ENCODE measurements around the gene DISC1. TPM values are rescaled to one million over a fixed set of nuclear protein-coding genes. Genes with fewer than 3 reads are reported as not detected.
A peak's percentile ranks its signal among the peaks of the same experiment; 100 is the strongest.

DISC1 gene
- total and polyA plus RNA-seq, 12 donors: 1.0 to 21.0 (median 9.7) TPM

DNA sequence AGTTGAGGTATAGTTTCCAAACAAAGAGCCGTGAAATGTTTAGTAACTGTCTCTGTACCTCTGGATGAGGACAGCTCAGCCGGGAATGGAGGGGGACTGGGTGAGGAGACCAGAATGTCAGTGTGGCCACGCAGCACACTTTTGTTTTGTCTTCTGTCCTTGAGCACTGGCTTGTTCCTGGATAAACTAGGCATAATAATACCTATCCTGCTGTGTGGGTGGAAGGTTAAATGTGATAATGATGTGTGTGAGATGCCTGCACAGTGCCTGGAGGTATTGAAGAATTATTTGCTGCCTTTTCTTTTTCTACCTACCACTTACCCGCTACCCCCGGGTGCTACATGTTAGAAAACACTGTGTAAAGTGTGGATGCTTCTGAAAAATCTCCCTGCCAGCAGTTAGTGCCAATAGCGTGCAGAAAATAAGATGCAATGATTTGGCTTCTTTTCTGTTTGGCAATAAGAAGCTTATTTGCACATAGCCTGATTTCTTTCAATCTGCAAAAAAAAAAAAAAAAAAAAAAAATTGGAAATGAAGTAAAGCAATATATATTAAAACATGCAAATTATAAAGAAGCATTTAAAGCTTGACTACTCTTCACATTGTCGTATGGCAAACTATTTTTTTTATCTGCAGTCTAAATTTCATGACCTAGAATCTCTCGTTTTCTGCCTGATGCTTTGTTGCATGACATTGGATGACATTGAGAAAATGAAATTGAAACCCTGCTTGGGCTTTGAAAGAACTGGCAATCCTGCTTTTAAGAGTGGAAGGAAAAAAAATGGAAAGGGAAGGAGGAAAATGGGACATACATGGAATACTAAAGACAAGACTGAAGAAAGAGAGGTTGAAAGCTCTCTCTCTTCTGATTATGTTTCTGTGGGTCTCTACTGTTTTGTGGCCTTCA, 89.5 kb downstream of the DISC1 start:
- H3K36me3 ChIP-seq (replicated peaks in 1 of 2): no peaks in the 10 kb centered on the region
- no peaks in the 10 kb centered on the region for H3K9me3 ChIP-seq (replicated peaks in 1 of 3)
- intact Hi-C loops (cut with DNase I): no loop called here
- WGBS, 4 donors: 74 to 85% (median 79%) methylated on average over 8 of the region's 8 CpGs
- H3K4me1 ChIP-seq (replicated peaks in 1 of 2): no peaks in the 10 kb centered on the region
- no peak overlapping the region for H3K27ac ChIP-seq
- H3K27me3 ChIP-seq: no peaks in the 10 kb centered on the region
- no peak for TF ChIP-seq POLR2A (IDR thresholded peaks at IDR 0.05)
- TF ChIP-seq, protein P1, sequence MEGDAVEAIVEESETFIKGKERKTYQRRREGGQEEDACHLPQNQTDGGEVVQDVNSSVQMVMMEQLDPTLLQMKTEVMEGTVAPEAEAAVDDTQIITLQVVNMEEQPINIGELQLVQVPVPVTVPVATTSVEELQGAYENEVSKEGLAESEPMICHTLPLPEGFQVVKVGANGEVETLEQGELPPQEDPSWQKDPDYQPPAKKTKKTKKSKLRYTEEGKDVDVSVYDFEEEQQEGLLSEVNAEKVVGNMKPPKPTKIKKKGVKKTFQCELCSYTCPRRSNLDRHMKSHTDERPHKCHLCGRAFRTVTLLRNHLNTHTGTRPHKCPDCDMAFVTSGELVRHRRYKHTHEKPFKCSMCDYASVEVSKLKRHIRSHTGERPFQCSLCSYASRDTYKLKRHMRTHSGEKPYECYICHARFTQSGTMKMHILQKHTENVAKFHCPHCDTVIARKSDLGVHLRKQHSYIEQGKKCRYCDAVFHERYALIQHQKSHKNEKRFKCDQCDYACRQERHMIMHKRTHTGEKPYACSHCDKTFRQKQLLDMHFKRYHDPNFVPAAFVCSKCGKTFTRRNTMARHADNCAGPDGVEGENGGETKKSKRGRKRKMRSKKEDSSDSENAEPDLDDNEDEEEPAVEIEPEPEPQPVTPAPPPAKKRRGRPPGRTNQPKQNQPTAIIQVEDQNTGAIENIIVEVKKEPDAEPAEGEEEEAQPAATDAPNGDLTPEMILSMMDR (IDR thresholded peaks at IDR 0.05): no peak
- H3K4me3 ChIP-seq: no peak overlapping the region
- no peak for DNase-seq

DNA sequence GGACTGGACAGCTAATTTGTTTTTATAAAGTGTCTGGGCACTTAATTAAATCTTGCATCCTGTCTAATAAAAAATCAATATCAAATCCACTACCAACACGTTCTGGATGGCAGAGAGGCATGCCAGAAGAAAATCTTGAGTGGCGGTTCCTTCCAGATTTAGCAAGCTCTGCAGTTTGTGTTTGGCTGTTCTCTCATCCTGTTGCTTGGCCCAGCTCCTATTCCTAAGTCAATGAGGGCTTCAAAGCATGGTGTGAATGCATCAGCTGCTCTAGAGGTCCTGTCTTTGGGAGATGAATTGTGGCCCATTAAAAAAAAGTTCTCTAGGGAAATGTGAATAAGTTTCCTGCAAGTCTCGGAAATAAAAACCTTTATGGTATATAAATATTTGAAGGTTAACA, 90.3 kb downstream of the DISC1 start:
- no peaks in the 10 kb centered on the region for H3K27me3 ChIP-seq
- H3K36me3 ChIP-seq (replicated peaks in 1 of 2): no peaks in the 10 kb centered on the region
- H3K27ac ChIP-seq: no peak overlapping the region
- no peak overlapping the region for H3K4me3 ChIP-seq
- H3K9me3 ChIP-seq (replicated peaks in 1 of 3): no peaks in the 10 kb centered on the region
- TF ChIP-seq, protein P1 (IDR thresholded peaks at IDR 0.05): no peak
- no peak for TF ChIP-seq POLR2A (IDR thresholded peaks at IDR 0.05)
- H3K4me1 ChIP-seq (replicated peaks in 1 of 2): no peaks in the 10 kb centered on the region
- intact Hi-C loops (cut with DNase I): no loop called here
- 90 to 95% (median 94%) methylated on average over 3 of the region's 3 CpGs for WGBS, 4 donors
- DNase-seq: no peak

DNA sequence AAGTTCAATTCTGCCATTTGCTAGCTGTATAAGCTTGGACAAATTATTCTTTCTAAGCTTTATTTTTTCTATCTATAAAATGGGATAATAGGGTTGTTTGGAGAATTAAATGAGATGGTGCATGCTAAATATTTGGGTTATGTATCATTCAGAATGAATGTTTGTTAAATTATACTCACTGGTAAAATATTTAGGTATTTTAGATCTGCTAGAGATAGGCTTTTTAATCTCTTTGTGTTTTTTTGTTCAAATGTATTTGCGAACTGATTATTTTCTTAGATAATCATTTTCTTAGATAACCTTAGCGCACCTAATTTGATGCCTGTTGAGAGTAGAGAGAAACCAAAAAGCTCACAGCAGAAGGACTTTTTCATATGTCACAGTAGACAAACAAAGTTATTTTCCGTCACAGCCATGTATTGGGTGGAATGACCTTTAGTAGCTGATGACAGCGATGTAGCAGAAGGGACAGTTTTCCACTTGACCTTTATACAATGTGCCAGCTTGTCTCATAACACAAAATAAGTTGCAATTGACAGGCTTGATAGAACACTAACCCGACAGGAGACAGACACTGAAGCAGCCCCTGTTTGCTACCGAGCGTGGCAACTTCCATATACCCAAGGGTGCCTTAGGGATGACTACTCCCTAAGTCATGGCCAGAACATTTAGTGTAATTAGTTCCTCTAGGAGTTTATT, 93.0 kb downstream of the DISC1 start:
- intact Hi-C loops (cut with DNase I): no loop called here
- Histone ChIP-seq H3K36me3 (replicated peaks in 1 of 2) (no peaks in the 10 kb centered on the region), H3K4me1 (replicated peaks in 1 of 2) (no peaks in the 10 kb centered on the region), H3K9me3 (replicated peaks in 1 of 3) (no peaks in the 10 kb centered on the region), H3K27ac (peak overlapping the region in 1 of 5 donors; percentile 34), H3K4me3 (no peak overlapping the region), H3K27me3 (no peaks in the 10 kb centered on the region)
- no peak for TF ChIP-seq POLR2A (IDR thresholded peaks at IDR 0.05)
- TF ChIP-seq, protein P1 (IDR thresholded peaks at IDR 0.05): no peak
- DNase-seq: no peak
- WGBS, 4 donors: 76 to 83% (median 81%) methylated on average over 7 of the region's 7 CpGs

DNA sequence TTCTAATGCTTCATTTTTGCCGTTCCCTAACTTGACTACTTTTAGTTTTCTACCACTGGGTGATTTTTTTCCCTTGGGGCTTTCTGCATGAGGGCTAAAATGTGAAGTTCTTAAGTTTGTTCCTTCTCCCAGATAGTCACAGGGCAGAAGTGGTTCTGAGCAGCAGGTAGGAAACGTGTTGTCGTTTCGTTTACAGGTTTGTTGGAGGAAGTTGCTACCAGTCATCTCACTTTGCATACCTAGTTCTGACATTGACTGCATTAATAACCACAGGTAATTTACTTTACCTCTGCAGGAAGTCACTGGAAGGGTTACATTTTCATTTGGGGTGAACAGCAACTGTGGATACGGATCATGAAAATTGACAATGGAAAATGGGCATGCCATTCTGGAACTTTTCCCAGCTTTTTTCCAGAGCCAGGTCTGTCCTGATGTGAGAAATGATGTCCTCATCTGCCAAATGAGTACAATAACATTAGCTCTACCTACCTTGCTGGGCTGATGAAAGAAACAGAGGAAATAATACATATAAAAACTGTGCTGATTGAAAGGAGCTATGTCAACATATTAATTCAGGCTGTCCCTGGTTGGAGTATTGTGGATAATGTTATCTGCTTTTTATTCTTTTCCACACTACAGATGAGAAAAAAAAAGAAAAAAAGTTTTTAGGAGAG, 94.2 kb downstream of the DISC1 start:
- H3K27me3 ChIP-seq: no peaks in the 10 kb centered on the region
- no peaks in the 10 kb centered on the region for H3K9me3 ChIP-seq (replicated peaks in 1 of 3)
- peaks cover 3 to 7% of the 10 kb centered on the region in 2 donors for H3K4me1 ChIP-seq (replicated peaks in 1 of 2)
- no peak overlapping the region for H3K27ac ChIP-seq
- 91 to 97% (median 93%) methylated on average over 5 of the region's 5 CpGs for WGBS, 4 donors
- DNase-seq: no peak
- no peaks in the 10 kb centered on the region for H3K36me3 ChIP-seq (replicated peaks in 1 of 2)
- TF ChIP-seq POLR2A (IDR thresholded peaks at IDR 0.05): no peak
- TF ChIP-seq, protein P1 (IDR thresholded peaks at IDR 0.05): no peak
- intact Hi-C loops (cut with DNase I): no loop called here
- H3K4me3 ChIP-seq: no peak overlapping the region
